Caco-2 (cell line): Measurements from ENCODE around the gene FLYWCH2. TPM values are rescaled to one million over a fixed set of nuclear protein-coding genes. Genes with fewer than 3 reads are reported as not detected.

Experiments used
- BruUV-seq: library from RNA; stranded (reverse); fragments of 400-500 nt; replicated peaks from 2 replicates; lab custom pipeline; 2021; lab: Mats Ljungman, UMichigan
- CTCF ChIA-PET: fragments of 300-600 bp; sonication (Branson Sonifier 250); formaldehyde crosslinking; loops from one replicate; lab custom pipeline; 2022; ENCODE audit warnings: antibody characterized with exemption; lab: Charles Lee
- POLR2A ChIA-PET: fragments of 300-600 bp; sonication (Branson Sonifier 250); formaldehyde crosslinking; loops from one replicate; lab custom pipeline; 2022; ENCODE audit warnings: antibody characterized with exemption; lab: Charles Lee
- DNase-seq, 2 experiments: peaks; one replicate each; pipeline versions ENCODE4 v3.0.0 to v3.0.0-alpha.2; 2020 to 2022
- H3K27me3 ChIP-seq: replicated peaks from 2 replicates; pipeline ENCODE4 v1.6.0; 2011; ENCODE audit warnings: low read length; ENCODE audit not compliant: control insufficient read depth, insufficient read depth
- H3K36me3 ChIP-seq: 2 replicates; pipeline ENCODE4 v1.5.1; 2011; ENCODE audit warnings: low read length; ENCODE audit not compliant: control insufficient read depth, insufficient read depth
- H3K4me1 ChIP-seq: fragments of 250-450 bp; sonication (Bioruptor Pico); 2 replicates; pipeline ENCODE4 v1.5.1; 2020; ENCODE audit warnings: mild to moderate bottlenecking
- H3K4me3 ChIP-seq: 2 replicates; pipeline ENCODE4 v1.5.1; 2011; ENCODE audit warnings: low read depth, mild to moderate bottlenecking, control low read depth, low read length
- H3K9me3 ChIP-seq: fragments of 250-450 bp; sonication (Bioruptor Pico); 2 replicates; pipeline ENCODE4 v1.5.1; 2020; ENCODE audit warnings: mild to moderate bottlenecking, moderate library complexity
- H3K27ac Mint-ChIP-seq: one replicate; pipeline ENCODE4 v1.8.0; 2022; ENCODE audit warnings: mixed read lengths; ENCODE audit not compliant: unreplicated experiment
- H3K27me3 Mint-ChIP-seq: one replicate; pipeline ENCODE4 v1.8.0; 2022; ENCODE audit warnings: mixed read lengths; ENCODE audit not compliant: insufficient read depth, unreplicated experiment
- H3K36me3 Mint-ChIP-seq: one replicate; pipeline ENCODE4 v1.8.0; 2022; ENCODE audit warnings: mild to moderate bottlenecking, mixed read lengths; ENCODE audit not compliant: insufficient read depth, unreplicated experiment
- H3K4me1 Mint-ChIP-seq: one replicate; pipeline ENCODE4 v1.8.0; 2022; ENCODE audit warnings: low read depth, mixed read lengths; ENCODE audit not compliant: unreplicated experiment
- H3K4me3 Mint-ChIP-seq: one replicate; pipeline ENCODE4 v1.8.0; 2022; ENCODE audit warnings: mild to moderate bottlenecking, moderate library complexity, mixed read lengths; ENCODE audit not compliant: unreplicated experiment
- H3K9me3 Mint-ChIP-seq: one replicate; pipeline ENCODE4 v1.8.0; 2022; ENCODE audit warnings: mixed read lengths; ENCODE audit not compliant: unreplicated experiment
- CTCF ChIP-seq, 2 experiments: fragments of 200-600 bp in 1 of 2; IDR thresholded peaks; 1 replicate in 1 of 2; 2 replicates in 1 of 2; pipeline versions ENCODE4 v1.5.1 to v1.8.0; 2011 to 2022; ENCODE audit warnings: antibody characterized with exemption in 1 of 2, control low read depth in 1 of 2, inconsistent platforms in 1 of 2, low read depth in 1 of 2, low read length in 1 of 2, mild to moderate bottlenecking in 1 of 2, moderate library complexity in 1 of 2; ENCODE audit not compliant: insufficient read depth in 1 of 2, severe bottlenecking in 1 of 2, unreplicated experiment in 1 of 2
- intact Hi-C: fragments of 100-400 bp; cut with micrococcal nuclease; formaldehyde crosslinking; loops from one replicate; pipeline ENCODE4 v1.10.0; 2022; ENCODE audit not compliant: unreplicated experiment
- total RNA-seq: library from RNA; stranded (reverse); gene quantifications from 2 replicates; pipeline ENCODE4 v1.2.3, GENCODE V29; 2022

FLYWCH2 gene
- total RNA-seq, 1 experiment from 2014 or later, result 28.7 TPM

- Mint-ChIP-seq H3K4me1 (no peaks in the 10 kb centered on the region), H3K36me3 (peaks cover 7% of the 10 kb centered on the region), H3K27ac (no peak overlapping the region), H3K4me3 (no peak overlapping the region), H3K9me3 (no peaks in the 10 kb centered on the region), H3K27me3 (no peaks in the 10 kb centered on the region)
- intact Hi-C loops, result no loop called here
- H3K4me3 ChIP-seq, result no peak overlapping the region
- no TSS peak for BruUV-seq
- peaks cover 13% of the 10 kb centered on the region for H3K4me1 ChIP-seq
- no peak for TF ChIP-seq CTCF (IDR thresholded peaks at IDR 0.05; ENCODE audit: insufficient read depth in 1 of 2, low read depth in 1 of 2, low read length in 1 of 2, severe bottlenecking in 1 of 2, unreplicated experiment in 1 of 2)
- CTCF ChIA-PET, result interaction anchor here (1.3 kb wide), 1 partner anchor 12 kb away, joined by 4 read pairs; the partner anchor contains the start of gene FLYWCH1
- POLR2A ChIA-PET, result no interaction called here
- H3K9me3 ChIP-seq, result no peaks in the 10 kb centered on the region
- H3K27me3 ChIP-seq, result no peaks in the 10 kb centered on the region
- H3K36me3 ChIP-seq, result no peaks in the 10 kb centered on the region
- DNase-seq, result no peak
Measured at GRCh38 chr16:2923481-2923880, 40.5 kb downstream of the FLYWCH2 start.

DNA sequence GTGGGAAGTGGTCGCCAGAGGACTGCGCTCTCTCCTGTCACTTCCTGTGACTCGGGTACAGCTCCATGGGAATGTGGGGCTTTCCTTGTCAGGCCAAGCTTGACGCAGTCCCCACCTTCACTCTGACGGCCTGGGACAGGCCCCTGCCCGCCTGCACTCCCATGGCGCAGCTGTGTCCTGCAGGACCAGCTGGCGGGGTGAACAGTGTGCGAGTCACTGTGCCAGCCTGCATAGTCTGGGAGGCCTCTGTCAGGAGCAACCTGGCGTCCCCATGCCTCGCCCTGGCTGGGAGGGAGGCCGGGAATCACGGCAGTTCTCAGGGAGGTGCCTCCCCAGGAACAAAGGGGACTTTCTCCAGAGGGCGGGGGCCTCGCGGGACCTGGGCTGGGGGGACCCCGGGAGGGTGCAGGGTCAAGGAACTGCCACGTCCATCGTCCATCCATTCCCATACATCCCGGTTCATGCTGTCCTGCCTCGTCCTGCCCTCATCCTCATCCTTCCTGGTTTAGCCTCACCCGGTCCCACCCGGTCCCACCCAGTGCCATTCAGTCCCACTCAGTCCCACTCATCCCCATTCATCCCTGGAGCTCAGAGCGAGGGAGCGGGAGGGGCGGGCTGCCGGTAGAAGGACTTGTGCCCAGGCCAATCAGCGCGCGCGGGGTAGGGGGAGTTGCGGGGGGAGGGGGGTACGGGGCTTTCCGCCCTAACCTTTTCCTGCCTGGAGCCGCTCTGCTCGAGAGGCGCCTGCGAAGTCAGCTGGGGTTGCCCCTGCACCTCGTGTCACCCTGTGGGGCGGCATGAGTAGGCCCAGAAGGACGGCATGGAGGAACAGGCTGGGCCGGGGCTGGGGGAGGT, 42.1 kb downstream of the FLYWCH2 start:
- no peaks in the 10 kb centered on the region for H3K27me3 ChIP-seq
- Mint-ChIP-seq H3K4me1 (no peaks in the 10 kb centered on the region), H3K36me3 (no peaks in the 10 kb centered on the region), H3K9me3 (no peaks in the 10 kb centered on the region), H3K4me3 (no peak overlapping the region), H3K27me3 (no peaks in the 10 kb centered on the region), H3K27ac (no peak overlapping the region)
- intact Hi-C loops, result no loop called here
- DNase-seq, result no peak
- no TSS peak for BruUV-seq
- no peak overlapping the region for H3K4me3 ChIP-seq
- TF ChIP-seq CTCF (IDR thresholded peaks at IDR 0.05; ENCODE audit: insufficient read depth in 1 of 2, low read depth in 1 of 2, low read length in 1 of 2, severe bottlenecking in 1 of 2, unreplicated experiment in 1 of 2), result no peak
- H3K9me3 ChIP-seq, result no peaks in the 10 kb centered on the region
- no peaks in the 10 kb centered on the region for H3K36me3 ChIP-seq
- ChIA-PET POLR2A (no interaction called here), CTCF (no interaction called here)
- peaks cover 13% of the 10 kb centered on the region for H3K4me1 ChIP-seq

DNA sequence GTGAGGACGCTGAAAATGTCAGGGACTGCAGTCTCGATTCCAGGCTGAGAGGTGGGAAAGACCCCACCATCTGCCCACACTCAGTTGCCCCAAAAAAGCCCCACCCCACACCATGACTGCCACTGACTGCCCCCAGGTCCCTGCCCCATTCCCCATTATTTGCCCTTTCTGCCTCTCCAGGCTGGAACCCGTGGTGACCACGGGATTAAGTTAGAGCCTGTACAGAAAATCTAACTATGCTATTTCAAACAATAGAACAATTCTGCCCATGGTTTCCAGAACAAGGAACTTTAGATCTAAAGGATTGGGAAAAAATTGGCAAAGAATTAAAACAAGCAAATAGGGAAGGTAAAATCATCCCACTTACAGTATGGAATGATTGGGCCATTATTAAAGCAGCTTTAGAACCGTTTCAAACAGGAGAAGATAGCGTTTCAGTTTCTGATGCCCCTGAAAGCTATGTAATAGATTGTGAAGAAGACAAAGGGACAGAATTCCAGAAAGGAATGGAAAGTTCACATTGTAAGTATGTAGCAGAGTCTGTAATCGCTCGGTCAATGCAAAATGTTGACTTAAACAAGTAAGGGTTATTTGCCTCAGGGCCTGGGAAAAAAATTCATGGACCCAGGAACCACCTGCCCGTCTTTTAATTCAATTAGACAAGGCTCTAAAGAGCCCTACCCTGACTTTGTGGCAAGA, 43.1 kb downstream of the FLYWCH2 start:
- no peaks in the 10 kb centered on the region for H3K4me1 Mint-ChIP-seq
- CTCF ChIA-PET, result interaction anchor here (0.6 to 1.9 kb wide), 5 partner anchors 13 to 102 kb away, joined by 3 to 15 read pairs (median 6); partner anchors contain the start of gene FLYWCH1
- no peaks in the 10 kb centered on the region for H3K9me3 Mint-ChIP-seq
- intact Hi-C loops, result loop anchor here (2.0 kb wide), 1 partner anchor 51 kb away; no protein-coding TSS in a partner anchor
- TF ChIP-seq CTCF (IDR thresholded peaks at IDR 0.05; ENCODE audit: insufficient read depth in 1 of 2, low read depth in 1 of 2, low read length in 1 of 2, severe bottlenecking in 1 of 2, unreplicated experiment in 1 of 2), result no peak
- no peaks in the 10 kb centered on the region for H3K27me3 Mint-ChIP-seq
- BruUV-seq, result no TSS peak
- DNase-seq, result no peak
- no peak overlapping the region for H3K4me3 Mint-ChIP-seq
- Histone ChIP-seq H3K4me1 (peaks cover 13% of the 10 kb centered on the region), H3K27me3 (no peaks in the 10 kb centered on the region), H3K36me3 (no peaks in the 10 kb centered on the region), H3K9me3 (no peaks in the 10 kb centered on the region), H3K4me3 (no peak overlapping the region)
- no peaks in the 10 kb centered on the region for H3K36me3 Mint-ChIP-seq
- POLR2A ChIA-PET, result no interaction called here
- H3K27ac Mint-ChIP-seq, result no peak overlapping the region
